ENCODE results near the gene IFNGR2.
A peak's percentile ranks its signal among the peaks of the same experiment; 100 is the strongest.
"Not testable (repeated sequence)": the region's sequence is repeated elsewhere in the genome, so short reads cannot be mapped to it uniquely, and the experiment has no call there.

IFNGR2 gene, protein sequence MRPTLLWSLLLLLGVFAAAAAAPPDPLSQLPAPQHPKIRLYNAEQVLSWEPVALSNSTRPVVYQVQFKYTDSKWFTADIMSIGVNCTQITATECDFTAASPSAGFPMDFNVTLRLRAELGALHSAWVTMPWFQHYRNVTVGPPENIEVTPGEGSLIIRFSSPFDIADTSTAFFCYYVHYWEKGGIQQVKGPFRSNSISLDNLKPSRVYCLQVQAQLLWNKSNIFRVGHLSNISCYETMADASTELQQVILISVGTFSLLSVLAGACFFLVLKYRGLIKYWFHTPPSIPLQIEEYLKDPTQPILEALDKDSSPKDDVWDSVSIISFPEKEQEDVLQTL

GRCh38 chr21:33403128-33403785 is at the start of gene IFNGR2:
IFNGR2 (plus strand) TSS chr21:33403413; CDS start chr21:33403544, 131 bp downstream.
- peak; percentile 45 for DNase-seq (ENCODE audit: low read depth)

DNA sequence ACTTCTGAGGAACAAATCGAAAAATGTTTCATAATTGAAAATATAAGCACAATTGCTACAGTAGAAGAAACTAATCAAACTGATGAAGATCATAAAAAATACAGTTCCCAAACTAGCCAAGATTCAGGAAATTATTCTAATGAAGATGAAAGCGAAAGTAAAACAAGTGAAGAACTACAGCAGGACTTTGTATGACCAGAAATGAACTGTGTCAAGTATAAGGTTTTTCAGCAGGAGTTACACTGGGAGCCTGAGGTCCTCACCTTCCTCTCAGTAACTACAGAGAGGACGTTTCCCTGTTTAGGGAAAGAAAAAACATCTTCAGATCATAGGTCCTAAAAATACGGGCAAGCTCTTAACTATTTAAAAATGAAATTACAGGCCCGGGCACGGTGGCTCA is 47.9 kb upstream of the IFNGR2 start:
- DNase-seq (ENCODE audit: low read depth) = no peak

DNA sequence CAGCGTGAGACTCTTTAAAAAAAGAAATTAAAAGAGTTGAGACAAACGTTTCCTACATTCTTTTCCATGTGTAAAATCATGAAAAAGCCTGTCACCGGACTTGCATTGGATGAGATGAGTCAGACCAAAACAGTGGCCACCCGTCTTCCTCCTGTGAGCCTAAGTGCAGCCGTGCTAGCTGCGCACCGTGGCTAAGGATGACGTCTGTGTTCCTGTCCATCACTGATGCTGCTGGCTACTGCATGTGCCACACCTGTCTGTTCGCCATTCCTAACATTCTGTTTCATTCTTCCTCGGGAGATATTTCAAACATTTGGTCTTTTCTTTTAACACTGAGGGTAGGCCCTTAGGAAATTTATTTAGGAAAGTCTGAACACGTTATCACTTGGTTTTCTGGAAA is 47.2 kb upstream of the IFNGR2 start:
- no peak for DNase-seq (ENCODE audit: low read depth)

DNA sequence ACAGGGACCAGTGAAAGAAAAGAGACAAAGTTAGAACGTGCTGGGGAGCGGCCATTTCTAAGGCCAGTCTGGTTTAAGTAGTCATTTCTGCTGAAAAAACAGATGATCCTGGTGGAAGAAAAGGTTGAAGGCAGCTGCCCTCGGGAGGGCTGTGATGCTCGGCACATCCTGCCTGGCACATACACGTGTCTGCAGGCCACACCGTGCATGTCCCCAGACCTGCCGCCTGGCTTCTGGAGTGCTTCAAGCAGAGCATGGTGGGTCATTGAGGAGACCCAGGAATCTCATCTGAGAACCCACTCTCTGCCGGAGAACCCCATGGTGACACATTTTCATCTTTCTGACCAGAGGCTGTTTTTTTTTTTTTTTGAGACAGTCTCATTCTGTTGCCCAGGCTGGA is 46.0 kb upstream of the IFNGR2 start:
- DNase-seq (ENCODE audit: low read depth) = no peak

- DNase-seq (ENCODE audit: low read depth) = no peak
These were observed 43.8 kb upstream of the IFNGR2 start for GRCh38 chr21:33359446-33359845.

DNA sequence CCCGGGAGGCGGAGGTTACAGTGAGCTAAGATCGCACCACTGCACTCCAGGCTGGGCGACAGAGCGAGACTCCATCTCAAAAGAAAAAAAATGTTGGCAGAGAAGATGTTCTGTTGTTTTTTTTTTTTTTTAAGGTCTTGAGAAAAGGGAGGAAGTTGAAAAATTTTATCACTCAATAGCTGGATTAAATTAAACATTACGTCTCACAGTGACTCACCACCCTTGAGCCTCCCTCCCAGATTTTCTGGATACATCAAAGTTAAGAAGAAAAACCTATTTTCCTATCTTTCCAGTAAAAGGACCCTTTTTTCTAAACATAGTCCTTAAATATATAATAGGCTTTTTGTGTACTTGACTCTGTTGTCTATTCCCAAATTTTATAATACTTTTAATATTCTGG is 42.9 kb upstream of the IFNGR2 start:
- DNase-seq (ENCODE audit: low read depth) = peak; percentile 67

GRCh38 chr21:33360881-33361602 is 42.2 kb upstream of the IFNGR2 start:
- peak; percentile 83 for DNase-seq (ENCODE audit: low read depth)

DNA sequence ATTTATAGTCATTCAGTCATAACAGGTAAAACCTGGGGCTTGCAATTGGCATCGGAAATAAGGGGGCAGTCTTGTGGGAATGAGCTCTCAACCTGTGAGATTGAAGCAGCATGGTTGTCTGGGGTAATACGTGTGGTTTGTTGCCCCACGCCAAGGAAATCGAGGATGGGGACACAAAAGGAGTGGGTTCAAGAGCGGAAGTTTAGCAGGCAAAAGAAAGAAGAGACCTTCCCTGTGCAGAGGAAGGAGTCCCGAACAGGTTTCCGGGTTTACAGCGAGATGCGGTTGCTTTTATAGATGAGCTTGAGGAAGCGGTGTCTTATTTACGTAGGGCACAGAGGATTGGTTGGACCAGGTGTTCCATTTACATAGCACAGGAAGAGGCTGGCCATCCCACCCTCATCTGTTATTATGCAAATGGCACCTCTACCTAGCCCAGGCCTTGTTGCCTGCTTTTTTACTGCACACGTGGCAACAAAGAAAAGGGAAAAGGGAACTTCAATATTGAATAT is 41.1 kb upstream of the IFNGR2 start:
- DNase-seq (ENCODE audit: low read depth) = no peak

GRCh38 chr21:33363911-33364609 is 39.2 kb upstream of the IFNGR2 start:
- DNase-seq (ENCODE audit: low read depth) = not testable (repeated sequence)

GRCh38 chr21:33364830-33365229 is 38.4 kb upstream of the IFNGR2 start:
- no peak for DNase-seq (ENCODE audit: low read depth)

GRCh38 chr21:33367309-33367973 is 35.8 kb upstream of the IFNGR2 start:
- no peak for DNase-seq (ENCODE audit: low read depth)

GRCh38 chr21:33368124-33368523 is 35.1 kb upstream of the IFNGR2 start:
- no peak for DNase-seq (ENCODE audit: low read depth)

DNA sequence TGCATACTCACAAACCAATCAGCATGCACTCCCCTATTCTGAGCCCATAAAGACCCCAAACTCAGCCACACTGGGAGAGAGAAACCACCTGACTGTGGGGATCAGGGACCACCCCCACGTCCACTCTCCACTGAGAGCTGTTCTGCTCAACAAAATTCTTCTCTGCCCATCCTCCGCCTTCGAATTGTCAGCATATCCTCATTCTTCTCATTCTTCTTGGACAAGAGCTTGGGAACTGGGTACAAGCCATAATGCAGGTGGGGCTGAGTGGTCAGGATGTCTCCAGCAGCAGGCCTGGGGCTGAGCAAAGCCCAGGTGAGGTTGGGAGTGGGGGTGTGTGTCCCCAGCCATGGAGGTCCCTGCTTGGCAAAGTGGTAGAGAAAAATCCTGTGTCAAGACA is 34.6 kb upstream of the IFNGR2 start:
- no peak for DNase-seq (ENCODE audit: low read depth)

DNA sequence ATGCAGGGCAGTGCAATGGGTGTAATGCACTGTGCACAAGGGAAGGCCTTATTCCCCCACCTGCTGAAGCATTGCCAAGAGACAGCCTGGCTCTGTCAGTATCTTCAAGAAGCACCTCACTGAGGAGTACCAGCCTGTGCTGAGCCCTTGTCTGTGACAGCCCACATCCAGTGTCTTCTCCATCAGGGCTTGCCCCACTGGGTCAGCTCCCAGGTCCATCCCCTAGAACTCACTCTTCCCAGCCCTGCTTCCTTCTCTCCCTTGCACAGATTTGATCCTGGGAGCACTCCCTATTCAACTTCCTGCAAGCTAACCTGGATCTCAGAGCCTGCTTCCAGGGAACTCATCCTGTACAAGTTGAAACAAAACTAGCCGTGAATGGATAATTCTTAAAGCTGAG is 33.6 kb upstream of the IFNGR2 start:
- DNase-seq (ENCODE audit: low read depth) = no peak

DNA sequence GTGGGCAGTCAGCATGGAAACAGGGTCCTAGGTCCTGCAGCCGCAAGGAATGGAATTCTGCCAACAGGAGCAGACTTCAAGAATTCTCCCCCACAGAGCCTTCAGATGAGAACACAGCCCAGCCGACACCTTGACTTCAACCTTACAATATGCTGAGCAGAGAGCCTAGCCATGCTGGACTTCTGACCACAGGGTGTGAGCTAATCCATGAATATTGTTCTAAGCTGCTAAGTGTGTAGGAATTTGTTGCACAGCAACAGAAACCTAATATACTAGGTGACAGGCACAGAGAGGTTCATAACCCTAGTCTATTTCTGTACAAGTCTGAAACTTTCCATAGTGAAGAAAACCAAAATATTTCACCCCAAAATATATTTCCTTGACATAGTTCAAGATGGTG is 32.9 kb upstream of the IFNGR2 start:
- DNase-seq (ENCODE audit: low read depth) = no peak

- DNase-seq (ENCODE audit: low read depth) = no peak
These were observed 31.8 kb upstream of the IFNGR2 start for GRCh38 chr21:33371366-33371765.

- DNase-seq (ENCODE audit: low read depth) = no peak
These were observed 30.6 kb upstream of the IFNGR2 start for GRCh38 chr21:33372582-33372981.

DNA sequence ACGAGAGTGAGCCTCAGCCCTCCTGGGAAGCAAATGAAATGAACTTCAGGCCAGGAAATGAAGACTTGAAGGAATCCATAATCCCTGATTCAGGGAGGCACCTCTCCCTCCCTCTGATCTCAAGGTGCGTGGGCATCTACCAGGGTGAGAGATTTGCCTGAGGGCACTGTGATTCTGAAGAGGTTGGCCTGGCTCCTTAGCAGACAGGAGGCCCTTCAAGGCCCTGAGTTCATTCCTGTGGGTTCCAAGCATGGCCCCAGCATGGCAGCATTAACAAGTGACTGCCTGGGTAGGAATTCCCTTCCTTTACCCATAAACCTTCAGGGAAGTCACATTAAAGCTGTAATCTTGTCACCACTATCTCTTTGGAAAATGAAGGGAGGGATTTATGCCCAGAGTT is 29.8 kb upstream of the IFNGR2 start:
- DNase-seq (ENCODE audit: low read depth) = peak; percentile 64

DNA sequence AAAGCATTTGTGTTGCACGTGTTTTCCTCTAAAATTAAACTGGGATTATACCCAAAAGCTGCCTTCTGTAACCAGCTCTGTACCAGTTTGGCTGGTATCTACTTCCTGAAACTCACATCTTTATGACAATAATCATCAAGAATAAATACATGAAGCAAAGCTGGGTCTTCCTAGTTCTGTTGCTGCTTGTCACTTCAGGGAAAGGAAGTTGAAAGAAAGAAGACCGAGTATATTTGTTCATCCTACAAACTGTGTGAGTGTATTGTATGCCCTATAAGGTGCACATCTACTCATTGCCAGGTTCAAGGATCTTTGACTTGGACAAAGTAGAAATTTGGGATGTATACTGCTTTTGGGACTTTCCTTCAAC is 29.1 kb upstream of the IFNGR2 start:
- no peak for DNase-seq (ENCODE audit: low read depth)

DNA sequence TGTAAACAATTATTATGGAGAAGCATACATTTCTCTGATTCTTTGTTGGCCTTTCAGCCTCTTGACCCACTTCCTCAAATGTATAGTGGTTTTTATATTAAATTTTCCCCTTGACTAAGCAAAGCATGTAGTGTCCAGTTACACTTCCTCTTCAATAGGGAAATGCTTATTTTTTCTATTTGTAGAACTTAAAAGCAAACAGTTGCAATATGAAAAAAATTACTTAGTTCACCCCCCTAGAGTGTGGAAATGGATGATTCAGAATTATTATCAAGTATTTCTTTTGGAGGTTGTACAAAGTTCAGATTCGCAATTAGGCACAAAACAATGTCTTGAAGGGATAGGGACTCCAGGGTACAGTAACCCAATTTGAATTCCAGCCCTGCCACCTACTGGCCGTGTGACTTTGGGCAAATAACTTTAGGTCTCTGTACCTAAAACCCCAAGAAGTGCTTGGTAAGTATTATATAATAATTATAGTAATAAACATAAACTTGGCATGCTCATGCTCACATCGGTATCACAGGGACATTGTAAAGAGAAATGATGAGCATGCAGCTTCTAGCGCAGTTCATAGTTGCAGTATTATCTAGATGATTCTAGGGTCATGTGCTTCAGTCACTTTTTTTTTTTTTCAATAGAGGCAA is 28.6 kb upstream of the IFNGR2 start:
- DNase-seq (ENCODE audit: low read depth) = peak; percentile 60

GRCh38 chr21:33375101-33375644 is 28.0 kb upstream of the IFNGR2 start:
- DNase-seq (ENCODE audit: low read depth) = no peak
